ENCODE data around the gene KIF25.
"Not testable (repeated sequence)": the region's sequence is repeated elsewhere in the genome, so short reads cannot be mapped to it uniquely, and the experiment has no call there.

Gene KIF25

DNA sequence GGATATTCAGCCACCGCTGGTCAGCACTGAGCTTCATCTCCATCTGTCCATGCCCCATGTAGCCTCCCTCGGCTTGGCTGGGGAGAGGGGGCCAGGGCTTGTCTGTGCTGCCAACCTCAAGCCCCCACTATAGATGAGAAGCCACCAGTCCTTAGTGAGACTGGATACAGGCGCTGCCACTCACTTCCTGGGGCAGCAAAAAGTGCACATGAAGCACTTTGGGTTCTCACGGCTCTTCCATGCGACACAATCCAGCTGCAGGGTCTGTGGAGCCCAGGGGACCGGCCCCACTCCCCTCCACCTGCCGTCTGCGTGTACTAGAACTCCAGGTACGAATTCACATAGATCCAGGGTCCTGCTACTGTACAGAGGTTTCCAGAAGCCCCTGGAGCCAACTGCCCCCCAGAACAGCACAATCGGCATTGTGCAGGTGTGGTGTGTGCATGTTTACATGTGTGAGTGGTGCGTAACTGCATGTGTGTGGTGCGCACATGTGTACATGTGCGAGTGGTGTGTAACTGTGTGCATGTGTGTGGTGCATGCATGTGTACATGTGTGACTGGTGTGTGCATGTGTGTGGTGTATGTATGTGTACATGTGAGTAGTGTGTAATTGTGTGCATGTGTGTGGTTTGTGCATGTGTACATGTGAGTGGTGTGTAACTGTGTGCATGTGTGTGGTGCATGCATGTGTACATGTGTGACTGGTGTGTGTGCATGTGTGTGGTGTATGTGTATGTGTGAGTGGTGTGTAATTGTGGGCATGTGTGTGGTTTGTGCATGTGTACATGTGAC lies 76.7 kb downstream of the KIF25 start:
- H3K27ac ChIP-seq (ENCODE audit: low read depth, low read length), result no peak overlapping the region
- H3K9ac ChIP-seq (ENCODE audit: low read length), result no peak overlapping the region
- no peak overlapping the region for H2AFZ ChIP-seq (ENCODE audit: low read depth, low read length, severe bottlenecking)
- H4K20me1 ChIP-seq (ENCODE audit: low read depth, low read length), result no peaks in the 10 kb centered on the region
- H3K4me2 ChIP-seq (ENCODE audit: low read depth, low read length, poor library complexity, severe bottlenecking), result no peak overlapping the region
- H3K9me3 ChIP-seq (ENCODE audit: insufficient read depth, low read length), result no peaks in the 10 kb centered on the region
- no peak for TF ChIP-seq EZH2phosphoT487 (conservative IDR thresholded peaks at IDR 0.05; ENCODE audit: low read length)
- TF ChIP-seq, protein P1, sequence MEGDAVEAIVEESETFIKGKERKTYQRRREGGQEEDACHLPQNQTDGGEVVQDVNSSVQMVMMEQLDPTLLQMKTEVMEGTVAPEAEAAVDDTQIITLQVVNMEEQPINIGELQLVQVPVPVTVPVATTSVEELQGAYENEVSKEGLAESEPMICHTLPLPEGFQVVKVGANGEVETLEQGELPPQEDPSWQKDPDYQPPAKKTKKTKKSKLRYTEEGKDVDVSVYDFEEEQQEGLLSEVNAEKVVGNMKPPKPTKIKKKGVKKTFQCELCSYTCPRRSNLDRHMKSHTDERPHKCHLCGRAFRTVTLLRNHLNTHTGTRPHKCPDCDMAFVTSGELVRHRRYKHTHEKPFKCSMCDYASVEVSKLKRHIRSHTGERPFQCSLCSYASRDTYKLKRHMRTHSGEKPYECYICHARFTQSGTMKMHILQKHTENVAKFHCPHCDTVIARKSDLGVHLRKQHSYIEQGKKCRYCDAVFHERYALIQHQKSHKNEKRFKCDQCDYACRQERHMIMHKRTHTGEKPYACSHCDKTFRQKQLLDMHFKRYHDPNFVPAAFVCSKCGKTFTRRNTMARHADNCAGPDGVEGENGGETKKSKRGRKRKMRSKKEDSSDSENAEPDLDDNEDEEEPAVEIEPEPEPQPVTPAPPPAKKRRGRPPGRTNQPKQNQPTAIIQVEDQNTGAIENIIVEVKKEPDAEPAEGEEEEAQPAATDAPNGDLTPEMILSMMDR (IDR thresholded peaks at IDR 0.05; ENCODE audit: insufficient read depth, low read length, poor library complexity, severe bottlenecking), result no peak
- no peaks in the 10 kb centered on the region for H3K36me3 ChIP-seq (ENCODE audit: low read length)
- H3K27me3 ChIP-seq (ENCODE audit: low read length), result no peaks in the 10 kb centered on the region
- H3K9me2 ChIP-seq (replicated peaks; ENCODE audit: insufficient read depth, low read length), result no peaks in the 10 kb centered on the region
- no peaks in the 10 kb centered on the region for H3F3A ChIP-seq (ENCODE audit: insufficient read depth)
- H3K4me3 ChIP-seq (ENCODE audit: insufficient read depth, low read length, poor library complexity, severe bottlenecking), result no peak overlapping the region
- no peaks in the 10 kb centered on the region for H3K79me2 ChIP-seq (ENCODE audit: insufficient read depth, low read length)

DNA sequence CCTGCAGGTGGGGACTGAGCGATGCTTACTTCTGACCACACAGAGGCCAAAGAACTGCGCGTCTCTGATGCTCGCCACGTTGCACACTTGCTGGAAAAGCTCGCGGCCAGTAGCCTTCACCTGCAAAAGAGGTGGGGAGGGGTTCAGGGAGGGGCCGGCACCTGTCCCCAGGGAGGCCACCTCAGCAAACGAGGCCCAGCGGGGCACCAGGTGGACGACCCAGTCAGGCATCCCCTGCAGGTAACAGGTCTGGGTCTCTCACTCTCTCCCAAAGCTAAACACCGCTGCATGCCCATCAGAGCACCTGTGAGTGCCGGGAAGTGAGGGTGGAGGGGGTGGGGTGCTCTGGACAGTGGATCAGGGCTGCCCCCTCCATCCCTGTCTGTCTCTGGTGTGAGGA lies 77.7 kb downstream of the KIF25 start:
- no peaks in the 10 kb centered on the region for H3K27me3 ChIP-seq (ENCODE audit: low read length)
- no peaks in the 10 kb centered on the region for H3K9me3 ChIP-seq (ENCODE audit: insufficient read depth, low read length)
- no peaks in the 10 kb centered on the region for H4K20me1 ChIP-seq (ENCODE audit: low read depth, low read length)
- H3K4me2 ChIP-seq (ENCODE audit: low read depth, low read length, poor library complexity, severe bottlenecking), result no peak overlapping the region
- H3K79me2 ChIP-seq (ENCODE audit: insufficient read depth, low read length), result no peaks in the 10 kb centered on the region
- no peak overlapping the region for H3K4me3 ChIP-seq (ENCODE audit: insufficient read depth, low read length, poor library complexity, severe bottlenecking)
- no peaks in the 10 kb centered on the region for H3K36me3 ChIP-seq (ENCODE audit: low read length)
- no peak overlapping the region for H2AFZ ChIP-seq (ENCODE audit: low read depth, low read length, severe bottlenecking)
- TF ChIP-seq, protein P1 (IDR thresholded peaks at IDR 0.05; ENCODE audit: insufficient read depth, low read length, poor library complexity, severe bottlenecking), result no peak
- no peak for TF ChIP-seq EZH2phosphoT487 (conservative IDR thresholded peaks at IDR 0.05; ENCODE audit: low read length)
- no peak overlapping the region for H3K27ac ChIP-seq (ENCODE audit: low read depth, low read length)
- H3K9me2 ChIP-seq (replicated peaks; ENCODE audit: insufficient read depth, low read length), result no peaks in the 10 kb centered on the region
- no peak overlapping the region for H3K9ac ChIP-seq (ENCODE audit: low read length)
- no peaks in the 10 kb centered on the region for H3F3A ChIP-seq (ENCODE audit: insufficient read depth)

DNA sequence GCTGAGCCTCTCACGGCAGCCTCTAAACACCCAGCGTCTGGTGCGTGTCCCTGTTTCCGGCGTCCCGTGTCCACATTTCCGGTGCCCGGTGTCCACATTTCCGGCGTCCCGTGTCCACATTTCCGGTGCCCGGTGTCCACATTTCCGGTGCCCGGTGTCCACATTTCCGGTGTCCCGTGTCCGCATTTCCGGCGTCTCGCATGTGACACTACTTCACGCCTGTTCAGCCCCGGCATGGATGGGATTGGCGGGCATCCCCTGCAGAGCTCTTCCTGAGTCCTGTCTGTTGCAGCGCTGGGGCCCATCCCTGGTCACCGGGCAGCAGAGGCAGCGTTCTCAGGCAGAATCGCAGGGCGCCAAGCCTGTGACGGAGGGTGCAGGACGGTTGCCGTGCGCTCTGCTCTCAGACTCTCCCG lies 78.3 kb downstream of the KIF25 start:
- H3K27ac ChIP-seq (ENCODE audit: low read depth, low read length), result no peak overlapping the region
- no peak overlapping the region for H3K9ac ChIP-seq (ENCODE audit: low read length)
- H2AFZ ChIP-seq (ENCODE audit: low read depth, low read length, severe bottlenecking), result no peak overlapping the region
- TF ChIP-seq, protein P1 (IDR thresholded peaks at IDR 0.05; ENCODE audit: insufficient read depth, low read length, poor library complexity, severe bottlenecking), result no peak
- no peak for TF ChIP-seq EZH2phosphoT487 (conservative IDR thresholded peaks at IDR 0.05; ENCODE audit: low read length)
- no peaks in the 10 kb centered on the region for H3K9me2 ChIP-seq (replicated peaks; ENCODE audit: insufficient read depth, low read length)
- H3F3A ChIP-seq (ENCODE audit: insufficient read depth), result no peaks in the 10 kb centered on the region
- no peaks in the 10 kb centered on the region for H3K27me3 ChIP-seq (ENCODE audit: low read length)
- H3K4me3 ChIP-seq (ENCODE audit: insufficient read depth, low read length, poor library complexity, severe bottlenecking), result no peak overlapping the region
- no peaks in the 10 kb centered on the region for H4K20me1 ChIP-seq (ENCODE audit: low read depth, low read length)
- no peaks in the 10 kb centered on the region for H3K9me3 ChIP-seq (ENCODE audit: insufficient read depth, low read length)
- H3K4me2 ChIP-seq (ENCODE audit: low read depth, low read length, poor library complexity, severe bottlenecking), result no peak overlapping the region
- H3K36me3 ChIP-seq (ENCODE audit: low read length), result no peaks in the 10 kb centered on the region
- no peaks in the 10 kb centered on the region for H3K79me2 ChIP-seq (ENCODE audit: insufficient read depth, low read length)

DNA sequence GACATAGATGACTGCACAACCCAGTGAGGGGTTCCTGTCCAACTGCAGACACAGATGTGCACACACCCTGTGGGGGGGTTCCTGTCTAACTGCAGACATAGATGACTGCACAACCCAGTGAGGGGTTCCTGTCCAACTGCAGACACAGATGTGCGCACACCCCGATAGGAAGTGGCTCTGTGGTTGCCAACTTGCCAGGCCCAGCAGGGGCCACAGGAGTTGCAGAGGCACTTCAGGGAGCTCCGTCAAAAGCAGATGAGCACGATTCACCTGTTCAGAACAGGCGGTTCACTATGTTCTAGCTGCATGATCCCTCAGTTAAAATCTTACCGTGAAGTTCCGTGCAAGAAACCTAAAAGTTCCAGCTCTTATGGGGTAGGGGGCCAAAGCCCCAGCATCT lies 79.9 kb downstream of the KIF25 start:
- not testable (repeated sequence) for H3K9me2 ChIP-seq (replicated peaks; ENCODE audit: insufficient read depth, low read length); H3K27ac ChIP-seq (ENCODE audit: low read depth, low read length); H3F3A ChIP-seq (ENCODE audit: insufficient read depth); H2AFZ ChIP-seq (ENCODE audit: low read depth, low read length, severe bottlenecking); H3K4me2 ChIP-seq (ENCODE audit: low read depth, low read length, poor library complexity, severe bottlenecking); H4K20me1 ChIP-seq (ENCODE audit: low read depth, low read length); H3K9me3 ChIP-seq (ENCODE audit: insufficient read depth, low read length); H3K36me3 ChIP-seq (ENCODE audit: low read length); H3K9ac ChIP-seq (ENCODE audit: low read length); H3K27me3 ChIP-seq (ENCODE audit: low read length); H3K79me2 ChIP-seq (ENCODE audit: insufficient read depth, low read length); H3K4me3 ChIP-seq (ENCODE audit: insufficient read depth, low read length, poor library complexity, severe bottlenecking)

Data from SU-DHL-6 (cell line).